HCEC 1CT (cell line): Measurements from ENCODE around the gene IST1.

Experiments
- DNase-seq: peaks from one replicate; pipeline ENCODE4 v3.0.0-alpha.2; 2017

Gene IST1

DNA sequence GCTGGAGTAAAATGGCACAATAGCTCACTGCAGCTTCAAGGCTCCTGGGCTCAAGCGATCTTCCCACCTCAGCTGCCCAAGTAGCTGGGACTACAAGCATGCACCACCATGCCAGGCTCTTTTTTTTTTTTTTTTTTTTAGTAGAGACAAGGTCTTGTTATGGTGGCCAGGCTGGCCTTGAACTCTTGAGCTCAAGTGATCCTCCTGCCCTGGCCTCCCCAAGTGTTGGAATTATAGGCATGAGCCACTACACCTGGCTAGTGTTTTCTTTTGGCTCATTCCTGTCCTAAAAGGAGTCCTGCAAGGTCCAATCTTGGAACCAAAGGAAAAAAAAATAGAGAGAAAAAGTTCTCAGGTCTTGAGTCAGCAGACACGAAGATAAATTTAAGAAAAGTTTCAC is 74.0 kb downstream of the IST1 start:
- DNase-seq = no peak

DNA sequence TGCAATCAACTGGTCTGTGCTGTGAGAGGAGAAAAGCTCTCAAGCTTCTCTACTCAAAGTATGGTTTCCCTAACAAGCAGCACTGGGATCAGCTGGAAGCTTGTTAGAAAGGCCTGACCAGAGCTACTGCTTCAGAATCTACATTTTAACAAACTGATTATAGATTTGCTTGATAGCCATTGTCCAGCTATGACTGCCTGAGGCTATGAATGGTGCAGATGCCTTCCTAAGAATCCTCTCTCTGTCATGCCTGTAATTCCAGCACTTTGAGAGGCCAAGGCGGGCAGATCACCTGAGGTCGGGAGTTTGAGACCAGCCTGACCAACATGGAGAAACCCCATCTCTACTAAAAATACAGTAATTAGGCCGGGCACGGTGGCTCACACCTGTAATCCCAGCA is 76.2 kb downstream of the IST1 start:
- DNase-seq = no peak

DNA sequence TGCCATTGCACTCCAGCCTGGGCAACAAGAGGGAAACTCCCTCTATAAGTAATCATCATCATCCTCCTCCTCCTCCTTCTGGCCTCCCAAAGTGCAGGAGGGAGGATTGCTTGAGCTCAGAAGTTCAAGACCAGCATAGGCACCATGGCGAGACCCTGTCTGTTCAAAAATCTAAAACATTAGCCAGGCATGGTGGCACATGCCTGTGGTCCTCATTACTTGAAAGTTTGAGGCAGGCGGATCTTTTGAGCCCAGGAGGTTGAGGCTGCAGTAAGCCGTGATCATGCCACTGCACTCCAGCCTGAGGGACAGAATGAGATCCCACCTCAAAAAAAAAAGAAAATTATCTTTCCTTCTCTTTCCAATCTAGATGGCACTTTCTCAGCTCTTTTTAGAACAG is 77.0 kb downstream of the IST1 start:
- no peak for DNase-seq

DNA sequence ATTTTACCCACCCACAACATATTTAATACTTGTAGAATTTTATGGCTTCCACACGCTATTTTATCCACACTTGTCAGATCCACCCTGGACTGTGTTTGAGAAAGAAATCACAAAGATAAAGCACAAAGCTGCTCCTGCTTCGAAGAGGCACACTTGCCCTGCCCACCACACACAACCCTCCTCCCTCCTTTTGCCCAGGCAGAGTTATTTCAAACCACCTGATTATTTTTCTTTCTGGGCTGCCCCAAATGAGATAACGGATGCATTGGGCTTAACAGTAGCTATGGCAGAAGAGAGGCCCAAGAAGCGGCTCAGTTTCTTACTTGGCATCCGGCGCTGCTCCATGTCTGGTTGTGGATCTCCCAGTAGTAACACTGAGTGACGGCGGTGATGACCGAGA is 77.7 kb downstream of the IST1 start:
- no peak for DNase-seq

DNA sequence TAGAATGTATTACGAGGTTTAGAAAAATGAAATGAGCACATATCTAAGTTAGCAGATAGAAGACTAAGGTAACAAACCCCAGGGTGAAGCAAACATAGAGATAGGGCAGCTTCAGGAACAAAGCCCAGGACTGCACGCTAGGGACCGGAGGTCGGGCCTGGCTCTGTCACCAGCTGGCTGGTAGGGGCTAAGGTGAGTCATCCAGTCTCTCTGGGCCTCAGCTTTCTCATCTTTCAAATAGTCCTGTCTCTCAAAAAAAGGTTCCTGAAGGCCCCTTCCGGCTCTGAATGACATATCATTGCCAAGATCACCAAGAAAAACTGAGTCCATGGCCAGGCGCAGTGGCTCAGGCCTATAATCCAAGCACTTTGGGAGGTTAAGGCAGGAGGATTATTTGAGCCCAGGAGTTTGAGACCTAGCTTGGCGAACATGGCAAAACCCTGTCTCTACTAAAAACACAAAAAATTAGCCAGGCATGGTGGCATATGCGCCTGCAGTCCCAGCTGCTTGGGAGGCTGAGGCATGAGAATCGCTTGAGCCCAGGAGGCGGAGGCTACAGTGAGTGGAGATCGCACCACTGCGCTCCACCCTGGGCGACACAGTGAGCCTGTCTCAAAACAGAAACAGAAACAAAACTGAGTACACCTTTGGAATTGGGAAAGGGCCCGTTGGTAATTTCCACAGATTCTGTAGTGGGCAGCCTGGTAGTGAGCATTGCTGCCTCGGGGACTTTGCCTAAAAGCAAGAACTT is 78.9 kb downstream of the IST1 start:
- DNase-seq = no peak
